H1 (cell line): Measurements from ENCODE around the gene SYNJ2.

Source experiments
- BACH1 ChIP-seq: IDR thresholded peaks from 2 replicates; pipeline ENCODE4 v1.6.1; 2012; ENCODE audit warnings: low read length, improper control_type of control experiment
- CTCF ChIP-seq, 3 experiments: IDR thresholded peaks; 1 replicate in 2 of 3; 2 replicates in 1 of 3; pipeline versions ENCODE4 v1.5.1 to v1.6.1; 2011; ENCODE audit warnings: low read length in 3 of 3, mild to moderate bottlenecking in 3 of 3, inconsistent platforms in 2 of 3, low read depth in 1 of 3, moderate library complexity in 1 of 3; ENCODE audit not compliant: insufficient read depth in 1 of 3; ENCODE audit errors: control extremely low read depth in 1 of 3
- POLR2A ChIP-seq, 2 experiments: IDR thresholded peaks; 1 replicate in 1 of 2; 2 replicates in 1 of 2; pipeline ENCODE4 v1.6.1; 2011; ENCODE audit warnings: low read depth in 2 of 2, low read length in 2 of 2, mild to moderate bottlenecking in 2 of 2; ENCODE audit errors: control extremely low read depth in 1 of 2
- SIX5 ChIP-seq: IDR thresholded peaks from 2 replicates; pipeline ENCODE4 v1.6.1; 2011; ENCODE audit warnings: mild to moderate bottlenecking, low read depth, low read length
- TEAD4 ChIP-seq: IDR thresholded peaks from 2 replicates; pipeline ENCODE4 v1.6.1; 2012; ENCODE audit warnings: low read depth, low read length, inconsistent platforms, mixed read lengths

- no peak for TF ChIP-seq CTCF (IDR thresholded peaks at IDR 0.05; ENCODE audit: control extremely low read depth in 1 of 3, insufficient read depth in 1 of 3, low read depth in 1 of 3, low read length in 3 of 3)
- no peak for TF ChIP-seq TEAD4
- no peak for TF ChIP-seq BACH1
- no peak for TF ChIP-seq POLR2A (IDR thresholded peaks at IDR 0.05; ENCODE audit: control extremely low read depth in 1 of 2, low read depth in 2 of 2, low read length in 2 of 2)
- TF ChIP-seq SIX5, result no peak
Observed at GRCh38 chr6:158033077-158033750, 51.6 kb downstream of the SYNJ2 start.
